Fibroblast of lung (primary cell): ENCODE data around the gene ATG4C. TPM values are rescaled to one million over a fixed set of nuclear protein-coding genes. Genes with fewer than 3 reads are reported as not detected.

Experiments used
- DNase-seq, 2 donors: peaks; one replicate each; pipeline versions ENCODE4 v3.0.0 to v3.0.0-alpha.2; 2010; ENCODE audit warnings: low read depth in 2 of 2
- H2AFZ ChIP-seq: 2 replicates; pipeline ENCODE4 v1.5.1; 2012; ENCODE audit warnings: low read length, control low read depth, inconsistent platforms
- H3K27ac ChIP-seq: 2 replicates; pipeline ENCODE4 v1.5.1; 2011; ENCODE audit warnings: low read length, control low read depth; ENCODE audit not compliant: insufficient read depth
- H3K27me3 ChIP-seq: 2 replicates; pipeline ENCODE4 v1.5.1; 2011; ENCODE audit warnings: mild to moderate bottlenecking, low read length; ENCODE audit not compliant: control insufficient read depth, insufficient read depth
- H3K36me3 ChIP-seq: 2 replicates; pipeline ENCODE4 v1.5.1; 2011; ENCODE audit warnings: low read length; ENCODE audit not compliant: control insufficient read depth, insufficient read depth
- H3K4me1 ChIP-seq: 2 replicates; pipeline ENCODE4 v1.5.1; 2011; ENCODE audit warnings: low read length; ENCODE audit not compliant: control insufficient read depth, insufficient read depth; ENCODE audit errors: extremely low read depth
- H3K4me2 ChIP-seq: 2 replicates; pipeline ENCODE4 v1.5.1; 2011; ENCODE audit warnings: low read length, control low read depth; ENCODE audit not compliant: insufficient read depth; ENCODE audit errors: extremely low read depth
- H3K4me3 ChIP-seq, 4 experiments: fragments of 200-600 bp in 1 of 4; sonication (generic) in 1 of 4; replicated peaks in 1 of 4; 2 replicates each; pipeline ENCODE4 v1.5.1; 2011 to 2016; ENCODE audit warnings: low read length in 4 of 4, low read depth in 3 of 4, mild to moderate bottlenecking in 3 of 4, control low read depth in 2 of 4, inconsistent platforms in 1 of 4, mixed read lengths in 1 of 4; ENCODE audit not compliant: insufficient read depth in 1 of 4; ENCODE audit errors: control extremely low read depth in 1 of 4
- H3K79me2 ChIP-seq: 2 replicates; pipeline ENCODE4 v1.5.1; 2012; ENCODE audit warnings: mild to moderate bottlenecking, low read length, inconsistent platforms; ENCODE audit not compliant: control insufficient read depth, insufficient read depth
- H3K9ac ChIP-seq: 2 replicates; pipeline ENCODE4 v1.5.1; 2011; ENCODE audit warnings: mild to moderate bottlenecking, low read length, control low read depth; ENCODE audit not compliant: insufficient read depth
- H3K9me3 ChIP-seq: 2 replicates; pipeline ENCODE4 v1.5.1; 2012; ENCODE audit warnings: low read depth, low read length; ENCODE audit not compliant: control insufficient read depth, insufficient read depth
- H4K20me1 ChIP-seq: 2 replicates; pipeline ENCODE4 v1.5.1; 2011; ENCODE audit warnings: low read length; ENCODE audit not compliant: control insufficient read depth, insufficient read depth; ENCODE audit errors: extremely low read depth
- CTCF ChIP-seq, 2 donors: IDR thresholded peaks in 1 of 2; conservative IDR thresholded peaks in 1 of 2; 1 replicate in 1 of 2; 2 replicates in 1 of 2; pipeline ENCODE4 v1.5.1; 2011 to 2012; ENCODE audit warnings: low read length in 2 of 2, control low read depth in 1 of 2, inconsistent platforms in 1 of 2, low read depth in 1 of 2, mild to moderate bottlenecking in 1 of 2
- EZH2 ChIP-seq: IDR thresholded peaks from 2 replicates; pipeline ENCODE4 v1.5.1; 2012; ENCODE audit warnings: low read length, control low read depth, mild to moderate bottlenecking; ENCODE audit errors: missing control alignments
- polyA plus RNA-seq, 2 donors: library from polyadenylated mRNA; depleted of rRNA in 1 of 2; stranded (reverse) in 1 of 2; unstranded in 1 of 2; fragments of >200 nt; gene quantifications; 2 replicates each; pipeline ENCODE4 v1.2.1, GENCODE V29; 2011 to 2012; ENCODE audit warnings: missing spikeins in 1 of 2
- total RNA-seq: library from RNA; depleted of rRNA; stranded (reverse); fragments of >200 nt; gene quantifications from 2 replicates; pipeline ENCODE4 v1.2.1, GENCODE V29; 2014

Gene ATG4C
- total and polyA plus RNA-seq, 2 donors (not counting 1 experiment from before 2014, with no cell fraction given): 9.0 to 12.1 TPM

GRCh38 chr1:62844030-62844429 is 60.1 kb downstream of the ATG4C start:
- DNase-seq: no peak
- H4K20me1 ChIP-seq: no peaks in the 10 kb centered on the region
- H3K27ac ChIP-seq: no peak overlapping the region
- no peak overlapping the region for H3K4me2 ChIP-seq
- TF ChIP-seq EZH2 (no peak), CTCF (conservative IDR thresholded peaks at IDR 0.05 in 1 of 2, IDR thresholded peaks at IDR 0.05 in 1 of 2; ENCODE audit: low read depth in 1 of 2, low read length in 2 of 2) (no peak)
- no peak overlapping the region for H3K4me3 ChIP-seq
- no peaks in the 10 kb centered on the region for H3K9me3 ChIP-seq
- no peaks in the 10 kb centered on the region for H3K79me2 ChIP-seq
- no peaks in the 10 kb centered on the region for H3K27me3 ChIP-seq
- H3K9ac ChIP-seq: no peak overlapping the region
- H3K4me1 ChIP-seq: no peaks in the 10 kb centered on the region
- no peak overlapping the region for H2AFZ ChIP-seq
- H3K36me3 ChIP-seq: no peaks in the 10 kb centered on the region

- no peaks in the 10 kb centered on the region for H3K36me3 ChIP-seq
These were observed 65.1 kb downstream of the ATG4C start for GRCh38 chr1:62849031-62849430.

GRCh38 chr1:62852253-62852652 is 68.3 kb downstream of the ATG4C start:
- Histone ChIP-seq H3K36me3 (no peaks in the 10 kb centered on the region), H3K9ac (no peak overlapping the region), H3K79me2 (no peaks in the 10 kb centered on the region), H3K4me1 (no peaks in the 10 kb centered on the region), H2AFZ (no peak overlapping the region), H3K4me3 (no peak overlapping the region), H3K9me3 (no peaks in the 10 kb centered on the region), H3K4me2 (no peak overlapping the region), H4K20me1 (no peaks in the 10 kb centered on the region), H3K27me3 (no peaks in the 10 kb centered on the region), H3K27ac (no peak overlapping the region)
- TF ChIP-seq EZH2 (no peak), CTCF (conservative IDR thresholded peaks at IDR 0.05 in 1 of 2, IDR thresholded peaks at IDR 0.05 in 1 of 2; ENCODE audit: low read depth in 1 of 2, low read length in 2 of 2) (no peak)
- no peak for DNase-seq

More at GRCh38 chr1:62849031-62849430, 65.1 kb downstream of the ATG4C start:
- Histone ChIP-seq H3K79me2 (no peaks in the 10 kb centered on the region), H3K9ac (no peak overlapping the region), H3K4me1 (no peaks in the 10 kb centered on the region), H3K4me2 (no peak overlapping the region), H3K4me3 (no peak overlapping the region), H4K20me1 (no peaks in the 10 kb centered on the region), H3K27ac (no peak overlapping the region), H3K9me3 (no peaks in the 10 kb centered on the region), H3K27me3 (no peaks in the 10 kb centered on the region), H2AFZ (no peak overlapping the region)
- TF ChIP-seq EZH2: no peak
- TF ChIP-seq CTCF (conservative IDR thresholded peaks at IDR 0.05 in 1 of 2, IDR thresholded peaks at IDR 0.05 in 1 of 2; ENCODE audit: low read depth in 1 of 2, low read length in 2 of 2): no peak
- no peak for DNase-seq
